Esophagus squamous epithelium (tissue), 5 donors: ENCODE results near the gene STK24. TPM values are rescaled to one million over a fixed set of nuclear protein-coding genes. Genes with fewer than 3 reads are reported as not detected.

Source experiments
- DNase-seq: peaks from one replicate; lab custom pipeline; 2025; lab: John Stamatoyannopoulos, UW
- H3K27ac ChIP-seq, 4 donors: fragments of 200-600 bp; sonication (generic); one replicate each; pipeline ENCODE4 v1.5.1; 2016 to 2019; ENCODE audit warnings: mild to moderate bottlenecking in 1 of 4
- H3K27me3 ChIP-seq, 4 donors: fragments of 200-600 bp; sonication (generic); 1 replicate in 3 of 4; 2 replicates in 1 of 4; pipeline versions ENCODE4 v1.5.1 to v1.6.0; 2017 to 2021; ENCODE audit warnings: antibody characterized with exemption in 1 of 4
- H3K36me3 ChIP-seq, 3 donors: fragments of 200-600 bp; sonication (generic); one replicate each; pipeline ENCODE4 v1.5.1; 2016 to 2019
- H3K4me1 ChIP-seq, 3 donors: fragments of 200-600 bp; sonication (generic); one replicate each; pipeline ENCODE4 v1.5.1; 2017 to 2019
- H3K4me3 ChIP-seq, 4 donors: fragments of 200-600 bp; sonication (generic); 1 replicate in 3 of 4; 2 replicates in 1 of 4; pipeline ENCODE4 v1.5.1; 2016 to 2019; ENCODE audit warnings: mild to moderate bottlenecking in 2 of 4, moderate library complexity in 1 of 4
- H3K9me3 ChIP-seq, 3 donors: fragments of 200-600 bp; sonication (generic); one replicate each; pipeline ENCODE4 v1.5.1; 2016 to 2019
- POLR2A ChIP-seq, 4 donors: fragments of 450-650 bp; IDR thresholded peaks; one replicate each; pipeline ENCODE4 v1.6.1; 2017; ENCODE audit warnings: antibody characterized with exemption in 4 of 4, mild to moderate bottlenecking in 4 of 4, moderate library complexity in 3 of 4
- WGBS, 2 donors: methylation state at CpG; one replicate each; pipeline ENCODE4 v1.1.5; 2018; 5-methylcytosine and 5-hydroxymethylcytosine counted together
- intact Hi-C: fragments of 100-400 bp; cut with DNase I; formaldehyde crosslinking; loops from one replicate; pipeline ENCODE4 v1.15.0; 2022
- total RNA-seq, 4 donors: library from RNA; depleted of rRNA; stranded (reverse); fragments of >200 nt; gene quantifications; one replicate each; pipeline ENCODE4 v1.1.0, GENCODE V29; 2016
- TF ChIP-seq, protein P1 (sequence below), 6 experiments: fragments of 450-650 bp in 4 of 6; fragments of 200-600 bp in 2 of 6; sonication (generic) in 2 of 6; IDR thresholded peaks; one replicate each; pipeline ENCODE4 v1.5.1; 2016 to 2019; ENCODE audit warnings: antibody characterized with exemption in 6 of 6, mild to moderate bottlenecking in 4 of 6, moderate library complexity in 4 of 6
- donor health status: DM: yes; HTN: yes; CAD: no.

Gene STK24
- total RNA-seq, 4 donors from 2014 or later = 119 to 156 (median 130) TPM

DNA sequence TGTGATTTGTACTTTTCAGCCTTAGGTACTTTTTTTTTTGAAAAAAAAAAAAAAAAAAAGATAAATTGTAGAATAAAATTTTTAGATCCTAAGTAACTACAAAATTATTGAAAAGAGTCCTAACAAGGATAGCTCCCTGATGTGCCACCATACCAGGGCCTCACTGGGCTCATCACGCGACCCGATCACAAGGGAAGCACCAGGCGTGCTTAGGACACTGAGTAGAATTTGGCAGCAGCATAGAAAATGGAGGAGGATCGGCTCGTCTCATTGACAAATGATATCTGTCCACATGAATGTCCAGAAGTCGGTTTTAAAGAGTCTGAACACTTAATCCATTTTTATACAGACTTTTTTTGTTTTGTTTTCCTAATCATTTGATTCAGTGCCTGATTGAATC is 179.0 kb downstream of the STK24 start:
- peaks cover 0 to 4% (median 0%) of the 10 kb centered on the region in 4 donors for H3K27me3 ChIP-seq
- TF ChIP-seq, protein P1, sequence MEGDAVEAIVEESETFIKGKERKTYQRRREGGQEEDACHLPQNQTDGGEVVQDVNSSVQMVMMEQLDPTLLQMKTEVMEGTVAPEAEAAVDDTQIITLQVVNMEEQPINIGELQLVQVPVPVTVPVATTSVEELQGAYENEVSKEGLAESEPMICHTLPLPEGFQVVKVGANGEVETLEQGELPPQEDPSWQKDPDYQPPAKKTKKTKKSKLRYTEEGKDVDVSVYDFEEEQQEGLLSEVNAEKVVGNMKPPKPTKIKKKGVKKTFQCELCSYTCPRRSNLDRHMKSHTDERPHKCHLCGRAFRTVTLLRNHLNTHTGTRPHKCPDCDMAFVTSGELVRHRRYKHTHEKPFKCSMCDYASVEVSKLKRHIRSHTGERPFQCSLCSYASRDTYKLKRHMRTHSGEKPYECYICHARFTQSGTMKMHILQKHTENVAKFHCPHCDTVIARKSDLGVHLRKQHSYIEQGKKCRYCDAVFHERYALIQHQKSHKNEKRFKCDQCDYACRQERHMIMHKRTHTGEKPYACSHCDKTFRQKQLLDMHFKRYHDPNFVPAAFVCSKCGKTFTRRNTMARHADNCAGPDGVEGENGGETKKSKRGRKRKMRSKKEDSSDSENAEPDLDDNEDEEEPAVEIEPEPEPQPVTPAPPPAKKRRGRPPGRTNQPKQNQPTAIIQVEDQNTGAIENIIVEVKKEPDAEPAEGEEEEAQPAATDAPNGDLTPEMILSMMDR (IDR thresholded peaks at IDR 0.05) = no peak
- TF ChIP-seq POLR2A (IDR thresholded peaks at IDR 0.05) = no peak
- DNase-seq = no peak
- peaks cover 0 to 19% (median 0%) of the 10 kb centered on the region in 3 donors for H3K36me3 ChIP-seq
- intact Hi-C loops = no loop called here
- H3K9me3 ChIP-seq = no peaks in the 10 kb centered on the region
- 67 to 79% methylated on average over 7 of the region's 7 CpGs for WGBS, 2 donors
- H3K4me3 ChIP-seq = no peak overlapping the region
- peaks cover 0 to 8% (median 0%) of the 10 kb centered on the region in 3 donors for H3K4me1 ChIP-seq
- no peak overlapping the region for H3K27ac ChIP-seq

- peaks cover 0 to 8% (median 0%) of the 10 kb centered on the region in 3 donors for H3K4me1 ChIP-seq
- peaks cover 0 to 4% (median 0%) of the 10 kb centered on the region in 4 donors for H3K27me3 ChIP-seq
- DNase-seq = no peak
- WGBS, 2 donors = 88 to 100% methylated on average over 1 of the region's 1 CpG
- no peak overlapping the region for H3K4me3 ChIP-seq
- peaks cover 0 to 19% (median 0%) of the 10 kb centered on the region in 3 donors for H3K36me3 ChIP-seq
- no peak overlapping the region for H3K27ac ChIP-seq
- no peaks in the 10 kb centered on the region for H3K9me3 ChIP-seq
- intact Hi-C loops = no loop called here
- TF ChIP-seq POLR2A (IDR thresholded peaks at IDR 0.05) = no peak
- TF ChIP-seq, protein P1 (IDR thresholded peaks at IDR 0.05) = peak in 1 of 6 experiments; percentile 5
Measured at GRCh38 chr13:98397221-98397620, 179.7 kb downstream of the STK24 start.

DNA sequence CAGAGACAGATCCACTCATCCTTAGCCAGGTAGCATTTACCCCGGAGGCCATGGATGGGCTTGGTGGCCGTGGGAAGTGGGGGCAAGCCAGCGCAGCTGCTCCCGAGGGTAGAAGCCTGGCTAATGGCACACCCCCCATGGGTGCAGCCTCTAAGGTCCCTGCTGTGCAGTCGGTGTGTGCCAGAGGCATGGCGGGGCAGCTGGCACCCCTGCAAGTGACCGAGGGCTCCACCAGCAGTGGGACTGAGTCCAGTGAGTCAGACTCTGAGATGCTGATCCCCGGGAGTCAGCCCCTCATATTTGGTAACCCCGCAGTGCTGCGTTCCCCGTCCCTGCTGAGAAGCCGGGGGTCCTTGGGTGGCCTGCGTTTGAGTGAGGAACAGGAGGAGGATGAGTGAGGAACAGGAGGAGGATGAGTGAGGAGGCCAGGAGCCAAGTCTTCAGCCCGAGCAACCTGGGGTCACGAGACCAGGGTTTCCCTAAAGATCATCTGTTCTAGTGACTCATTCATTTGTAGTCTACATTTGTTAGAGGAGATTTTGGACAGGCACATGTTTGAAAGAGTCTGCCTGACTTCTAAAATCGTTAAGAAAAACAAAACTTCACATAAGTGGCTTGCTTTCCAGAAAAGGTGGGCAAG is 180.7 kb downstream of the STK24 start:
- no peak overlapping the region for H3K27ac ChIP-seq
- no peak overlapping the region for H3K4me3 ChIP-seq
- intact Hi-C loops = no loop called here
- WGBS, 2 donors = 62 to 70% methylated on average over 2 to 3 of the region's 16 CpGs
- peaks cover 0 to 4% (median 0%) of the 10 kb centered on the region in 4 donors for H3K27me3 ChIP-seq
- peaks cover 0 to 19% (median 0%) of the 10 kb centered on the region in 3 donors for H3K36me3 ChIP-seq
- H3K9me3 ChIP-seq = no peaks in the 10 kb centered on the region
- TF ChIP-seq, protein P1 (IDR thresholded peaks at IDR 0.05) = no peak
- no peak for TF ChIP-seq POLR2A (IDR thresholded peaks at IDR 0.05)
- H3K4me1 ChIP-seq = peaks cover 0 to 8% (median 0%) of the 10 kb centered on the region in 3 donors
- no peak for DNase-seq

Other genes starting within 250 kb of the STK24 start
- 1 to 10 TPM in 3 of 4 donors, under 1 TPM in 1; 0.19 to 5.3 (median 2.3) TPM for gene SLC15A1, start 175.6 kb upstream of the STK24 start, total RNA-seq